ENCODE data around the gene TSSK2. TPM values are rescaled to one million over a fixed set of nuclear protein-coding genes. Genes with fewer than 3 reads are reported as not detected.

Gene TSSK2
- total and polyA plus RNA-seq, 2 donors (not counting 3 experiments of a cell fraction or from before 2014, with no cell fraction given), result not detected

DNA sequence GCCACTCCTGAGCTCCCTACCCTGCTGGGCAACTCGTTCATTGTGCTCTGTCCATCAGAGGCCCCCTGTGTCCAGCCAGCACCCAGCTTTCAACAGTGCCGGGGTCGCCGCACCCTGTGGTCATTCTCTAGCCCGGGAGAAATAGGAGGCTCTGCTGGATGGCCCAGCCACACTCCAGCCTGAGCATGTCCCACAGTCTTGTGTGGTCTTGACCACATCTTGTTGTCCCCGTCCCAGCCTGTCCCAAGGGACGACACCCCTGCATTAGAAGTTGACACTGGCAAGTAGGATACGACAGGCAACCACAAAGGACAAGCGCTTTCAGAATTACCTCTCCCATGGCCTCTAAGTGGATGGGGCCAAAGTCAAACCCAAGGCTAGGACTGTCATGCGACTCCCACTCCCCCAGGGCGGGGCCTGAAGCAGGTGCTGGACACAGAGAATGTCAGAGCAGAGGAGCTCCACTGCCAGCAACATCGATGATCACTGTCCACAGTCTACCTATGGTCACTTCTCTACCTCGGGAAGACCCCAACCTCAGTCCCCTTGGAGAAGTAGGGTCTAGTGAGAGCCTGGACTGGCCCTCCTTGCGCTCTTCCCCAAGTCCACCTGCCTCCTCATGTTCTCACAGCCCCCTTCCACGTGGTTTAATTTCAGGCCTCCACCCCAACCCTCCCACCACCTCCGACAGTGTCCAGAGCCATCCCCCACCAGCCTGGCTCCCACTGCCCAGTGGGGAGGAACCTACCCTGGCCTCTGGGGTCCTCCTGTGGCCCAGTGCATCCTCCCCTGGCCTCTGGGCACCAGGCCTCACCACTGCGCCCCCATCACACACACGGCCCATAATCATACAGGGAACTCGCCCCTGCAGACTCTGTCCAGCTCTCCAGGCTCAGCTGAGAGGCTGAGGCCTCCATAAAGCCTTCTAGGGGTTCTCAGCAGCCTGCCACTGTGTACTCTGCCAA lies 4.5 kb upstream of the TSSK2 start:
- no peaks in the 10 kb centered on the region for H3K36me3 ChIP-seq (ENCODE audit: control insufficient read depth in 2 of 2, extremely low read depth in 1 of 2, insufficient read depth in 2 of 2, low read length in 2 of 2)
- FAIRE-seq (no peak), DNase-seq (ENCODE audit: low read depth, low spot score) (no peak)
- ChIA-PET CTCF (interaction anchor here (1.4 kb wide), 1 partner anchor 18 kb away, joined by 5 read pairs; the partner anchor contains the start of gene ESS2), POLR2A (no interaction called here)
- dilution Hi-C loops (cut with MboI; ENCODE audit: extremely low pct_ligation_motif_present, low sequenced_read_pairs) (no loop called here), intact Hi-C loops (cut with micrococcal nuclease) (no loop called here)
- H4K20me1 ChIP-seq (replicated peaks; ENCODE audit: control insufficient read depth, extremely low read depth, insufficient read depth, low read length), result no peaks in the 10 kb centered on the region
- no peak overlapping the region for H3K9ac ChIP-seq (replicated peaks; ENCODE audit: extremely low read depth, insufficient read depth, low read length)
- no peaks in the 10 kb centered on the region for H3K4me1 ChIP-seq (ENCODE audit: control insufficient read depth, extremely low read depth, insufficient read depth, low read length)
- no peak overlapping the region for H3K27ac ChIP-seq (ENCODE audit: insufficient read depth, low read depth, low read length)
- no peaks in the 10 kb centered on the region for H3K9me1 ChIP-seq (replicated peaks; ENCODE audit: control insufficient read depth, extremely low read depth, insufficient read depth, low read length)
- BruUV-seq (replicated peaks), result no TSS peak
- no peak overlapping the region for H2AFZ ChIP-seq (ENCODE audit: low read depth, low read length)
- no peaks in the 10 kb centered on the region for H3K27me3 ChIP-seq (ENCODE audit: control insufficient read depth in 2 of 2, insufficient read depth in 2 of 2, low read length in 2 of 2)
- H3K79me2 ChIP-seq (ENCODE audit: control insufficient read depth, insufficient read depth, low read length), result peaks cover 4% of the 10 kb centered on the region
- H3K4me3 ChIP-seq (replicated peaks in 1 of 3; ENCODE audit: insufficient read depth in 1 of 3, low read depth in 1 of 3, low read length in 3 of 3), result no peak overlapping the region
- no peaks in the 10 kb centered on the region for H3K9me3 ChIP-seq (replicated peaks; ENCODE audit: control insufficient read depth, insufficient read depth, low read length)
- TF ChIP-seq JUN (IDR thresholded peaks at IDR 0.05; ENCODE audit: borderline replicate concordance, insufficient read depth, insufficient read length, low read depth) (no peak), POLR2AphosphoS5 (IDR thresholded peaks at IDR 0.05; ENCODE audit: insufficient read depth, low read depth, low read length) (no peak), EZH2 (IDR thresholded peaks at IDR 0.05; ENCODE audit: borderline replicate concordance, low read depth, low read length, severe bottlenecking) (no peak), MYC (IDR thresholded peaks at IDR 0.05; ENCODE audit: low read depth, low read length) (no peak), FOS (IDR thresholded peaks at IDR 0.05; ENCODE audit: borderline replicate concordance, insufficient read depth, low read length) (no peak), GATA2 (IDR thresholded peaks at IDR 0.05; ENCODE audit: insufficient read depth, insufficient read length, low read depth, low read length) (no peak), POLR2A (IDR thresholded peaks at IDR 0.05; ENCODE audit: low read depth, low read length) (no peak)
- TF ChIP-seq, protein P1, sequence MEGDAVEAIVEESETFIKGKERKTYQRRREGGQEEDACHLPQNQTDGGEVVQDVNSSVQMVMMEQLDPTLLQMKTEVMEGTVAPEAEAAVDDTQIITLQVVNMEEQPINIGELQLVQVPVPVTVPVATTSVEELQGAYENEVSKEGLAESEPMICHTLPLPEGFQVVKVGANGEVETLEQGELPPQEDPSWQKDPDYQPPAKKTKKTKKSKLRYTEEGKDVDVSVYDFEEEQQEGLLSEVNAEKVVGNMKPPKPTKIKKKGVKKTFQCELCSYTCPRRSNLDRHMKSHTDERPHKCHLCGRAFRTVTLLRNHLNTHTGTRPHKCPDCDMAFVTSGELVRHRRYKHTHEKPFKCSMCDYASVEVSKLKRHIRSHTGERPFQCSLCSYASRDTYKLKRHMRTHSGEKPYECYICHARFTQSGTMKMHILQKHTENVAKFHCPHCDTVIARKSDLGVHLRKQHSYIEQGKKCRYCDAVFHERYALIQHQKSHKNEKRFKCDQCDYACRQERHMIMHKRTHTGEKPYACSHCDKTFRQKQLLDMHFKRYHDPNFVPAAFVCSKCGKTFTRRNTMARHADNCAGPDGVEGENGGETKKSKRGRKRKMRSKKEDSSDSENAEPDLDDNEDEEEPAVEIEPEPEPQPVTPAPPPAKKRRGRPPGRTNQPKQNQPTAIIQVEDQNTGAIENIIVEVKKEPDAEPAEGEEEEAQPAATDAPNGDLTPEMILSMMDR (IDR thresholded peaks at IDR 0.05; ENCODE audit: extremely low read depth in 1 of 2, insufficient read depth in 1 of 2, low read depth in 1 of 2, low read length in 2 of 2), result no peak
- TF ChIP-seq, protein P2, sequence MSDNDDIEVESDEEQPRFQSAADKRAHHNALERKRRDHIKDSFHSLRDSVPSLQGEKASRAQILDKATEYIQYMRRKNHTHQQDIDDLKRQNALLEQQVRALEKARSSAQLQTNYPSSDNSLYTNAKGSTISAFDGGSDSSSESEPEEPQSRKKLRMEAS (IDR thresholded peaks at IDR 0.05; ENCODE audit: insufficient read depth, insufficient read length), result no peak
- H3K4me2 ChIP-seq (ENCODE audit: insufficient read depth, low read length), result no peak overlapping the region
